Karpas-422 (cell line): ENCODE results near the gene PPT1. TPM values are rescaled to one million over a fixed set of nuclear protein-coding genes. Genes with fewer than 3 reads are reported as not detected.

ENCODE experiments used
- DNase-seq: peaks from one replicate; pipeline ENCODE4 v3.0.0-alpha.2; 2015
- H2AFZ ChIP-seq: fragments of 200-600 bp; sonication (generic); 2 replicates; pipeline ENCODE4 v1.6.1; 2014; ENCODE audit warnings: antibody characterized with exemption, low read length, mixed read lengths
- H3K27ac ChIP-seq: fragments of 200-600 bp; sonication (generic); 2 replicates; pipeline ENCODE4 v1.5.1; 2014; ENCODE audit warnings: mild to moderate bottlenecking, low read length, moderate library complexity
- H3K27me3 ChIP-seq: fragments of 200-600 bp; sonication (generic); 2 replicates; pipeline ENCODE4 v1.6.1; 2014; ENCODE audit warnings: low read length, mixed read lengths
- H3K36me3 ChIP-seq: fragments of 200-600 bp; sonication (generic); 2 replicates; pipeline ENCODE4 v1.6.1; 2014; ENCODE audit warnings: low read length, mixed read lengths; ENCODE audit not compliant: insufficient read depth
- H3K4me1 ChIP-seq: fragments of 200-600 bp; sonication (generic); 2 replicates; pipeline ENCODE4 v1.6.1; 2014; ENCODE audit warnings: mild to moderate bottlenecking, low read length, mixed read lengths
- H3K4me2 ChIP-seq: fragments of 200-600 bp; sonication (generic); 2 replicates; pipeline ENCODE4 v1.6.1; 2014; ENCODE audit warnings: low read length, low read depth, mild to moderate bottlenecking; ENCODE audit not compliant: poor library complexity, severe bottlenecking
- H3K4me3 ChIP-seq: fragments of 200-600 bp; sonication (generic); 2 replicates; pipeline ENCODE4 v1.5.1; 2014; ENCODE audit warnings: mild to moderate bottlenecking, antibody characterized with exemption, low read length, mixed read lengths
- H3K79me2 ChIP-seq: fragments of 200-600 bp; sonication (generic); 2 replicates; pipeline ENCODE4 v1.6.1; 2014; ENCODE audit warnings: mild to moderate bottlenecking, low read length, mixed read lengths
- H3K9ac ChIP-seq: fragments of 200-600 bp; sonication (generic); 2 replicates; pipeline ENCODE4 v1.6.0; 2014; ENCODE audit warnings: low read length
- H3K9me2 ChIP-seq: fragments of 200-600 bp; sonication (generic), shearing (Covaris generic); replicated peaks from 2 replicates; pipeline ENCODE4 v1.6.0; 2014; ENCODE audit warnings: mild to moderate bottlenecking, low read length, moderate library complexity; ENCODE audit not compliant: insufficient read depth
- H3K9me3 ChIP-seq: fragments of 300-700, 200-600 bp; sonication (generic); 2 replicates; pipeline ENCODE4 v1.6.1; 2014; ENCODE audit warnings: low read length, mixed read lengths
- H4K20me1 ChIP-seq: fragments of 200-600 bp; sonication (generic); 2 replicates; pipeline ENCODE4 v1.6.1; 2014; ENCODE audit warnings: mild to moderate bottlenecking, antibody characterized with exemption, low read length, low read depth; ENCODE audit not compliant: insufficient read depth
- total RNA-seq: library from RNA; depleted of rRNA; stranded (reverse); fragments of >200 nt; shearing (Covaris generic); gene quantifications from 2 replicates; pipeline ENCODE4 v1.2.3, GENCODE V29; 2014; ENCODE audit warnings: low replicate concordance

Gene PPT1
- total RNA-seq, 1 experiment from 2014 or later, result 77.4 TPM

- peak overlapping the region; percentile 79 for H3K27ac ChIP-seq
- H3K9me3 ChIP-seq, result no peaks in the 10 kb centered on the region
- H3K4me3 ChIP-seq, result peak overlapping the region; percentile 41
- H3K79me2 ChIP-seq, result peaks cover 84% of the 10 kb centered on the region
- H3K27me3 ChIP-seq, result no peaks in the 10 kb centered on the region
- H3K4me2 ChIP-seq, result peak overlapping the region; percentile 87
- DNase-seq, result peak; percentile 79
- H3K9me2 ChIP-seq, result no peaks in the 10 kb centered on the region
- H3K36me3 ChIP-seq, result peaks cover 20% of the 10 kb centered on the region; the same call in 1 of the 2 replicates
- 0 out of 2 replicates have a peak overlapping the region, but pooled peaks have one; percentile 13 for H3K9ac ChIP-seq
- peaks cover 57% of the 10 kb centered on the region for H3K4me1 ChIP-seq
- H4K20me1 ChIP-seq, result peaks cover 4% of the 10 kb centered on the region; the same call in 1 of the 2 replicates
- H2AFZ ChIP-seq, result no peak overlapping the region
These were observed 52.9 kb downstream of the PPT1 start for GRCh38 chr1:40044110-40044509.

- Histone ChIP-seq H3K36me3 (peaks cover 12% of the 10 kb centered on the region; the same call in 1 of the 2 replicates), H3K4me2 (peak overlapping the region; percentile 87), H3K27me3 (no peaks in the 10 kb centered on the region), H3K9me3 (no peaks in the 10 kb centered on the region), H3K27ac (no peak overlapping the region), H3K9me2 (no peaks in the 10 kb centered on the region), H3K4me1 (peaks cover 54% of the 10 kb centered on the region), H3K4me3 (peak overlapping the region; percentile 96; the same call in 1 of the 2 replicates), H2AFZ (no peak overlapping the region), H3K79me2 (peaks cover 67% of the 10 kb centered on the region), H4K20me1 (peaks cover 4% of the 10 kb centered on the region; the same call in 1 of the 2 replicates), H3K9ac (peak overlapping the region; percentile 92)
- no peak for DNase-seq
These were observed 54.7 kb downstream of the PPT1 start for GRCh38 chr1:40042341-40042740.

GRCh38 chr1:40041466-40041838, 55.6 kb downstream of the PPT1 start:
- peak overlapping the region; percentile 87 for H3K4me2 ChIP-seq
- no peaks in the 10 kb centered on the region for H3K9me3 ChIP-seq
- no peak for DNase-seq
- H3K79me2 ChIP-seq, result peaks cover 58% of the 10 kb centered on the region
- H3K9ac ChIP-seq, result peak overlapping the region; percentile 92
- peak overlapping the region; percentile 96 for H3K4me3 ChIP-seq
- no peaks in the 10 kb centered on the region for H3K9me2 ChIP-seq
- H3K4me1 ChIP-seq, result peaks cover 50% of the 10 kb centered on the region
- 0 out of 2 replicates have a peak, but pooled peaks cover 9% of the 10 kb centered on the region for H3K36me3 ChIP-seq
- H3K27ac ChIP-seq, result peak overlapping the region; percentile 64
- peaks cover 4% of the 10 kb centered on the region; the same call in 1 of the 2 replicates for H4K20me1 ChIP-seq
- no peaks in the 10 kb centered on the region for H3K27me3 ChIP-seq
- H2AFZ ChIP-seq, result no peak overlapping the region

- peak; percentile 100 for DNase-seq
- peak within 1 kb of the TSS; percentile 4; the same call in 1 of the 2 replicates for H2AFZ ChIP-seq
- H3K9me2 ChIP-seq, result no peaks in the 10 kb centered on the region
- peak within 1 kb of the TSS; percentile 93 for H3K27ac ChIP-seq
- peaks cover 2% of the 10 kb centered on the region; the same call in 1 of the 2 replicates for H4K20me1 ChIP-seq
- peak within 1 kb of the TSS; percentile 96 for H3K4me3 ChIP-seq
- H3K9ac ChIP-seq, result peak within 1 kb of the TSS; percentile 92
- H3K79me2 ChIP-seq, result peaks cover 52% of the 10 kb centered on the region
- peak within 1 kb of the TSS; percentile 87 for H3K4me2 ChIP-seq
- H3K9me3 ChIP-seq, result no peaks in the 10 kb centered on the region
- no peaks in the 10 kb centered on the region for H3K27me3 ChIP-seq
- H3K4me1 ChIP-seq, result peaks cover 50% of the 10 kb centered on the region
- 0 out of 2 replicates have a peak, but pooled peaks cover 9% of the 10 kb centered on the region for H3K36me3 ChIP-seq
These were observed 56.3 kb downstream of the PPT1 start, which contains the start of gene CAP1 for GRCh38 chr1:40040511-40041465. Gene CAP1 (plus strand): TSS chr1:40040729. CDS start chr1:40059347, 18,618 bp downstream.

GRCh38 chr1:40039757-40040510, 57.1 kb downstream of the PPT1 start:
- no peaks in the 10 kb centered on the region; the same call in 1 of the 2 replicates for H4K20me1 ChIP-seq
- H3K27me3 ChIP-seq, result no peaks in the 10 kb centered on the region
- H3K4me2 ChIP-seq, result peak overlapping the region; percentile 82
- no peaks in the 10 kb centered on the region for H3K9me3 ChIP-seq
- peak overlapping the region; percentile 71 for H3K4me3 ChIP-seq
- H2AFZ ChIP-seq, result peak overlapping the region; percentile 4; the same call in 1 of the 2 replicates
- DNase-seq, result peak; percentile 95
- peak overlapping the region; percentile 93 for H3K27ac ChIP-seq
- H3K79me2 ChIP-seq, result peaks cover 43% of the 10 kb centered on the region
- no peaks in the 10 kb centered on the region for H3K9me2 ChIP-seq
- H3K4me1 ChIP-seq, result peaks cover 47% of the 10 kb centered on the region
- 0 out of 2 replicates have a peak, but pooled peaks cover 5% of the 10 kb centered on the region for H3K36me3 ChIP-seq
- peak overlapping the region; percentile 82 for H3K9ac ChIP-seq

GRCh38 chr1:40039245-40039756, 57.8 kb downstream of the PPT1 start:
- H2AFZ ChIP-seq, result 0 out of 2 replicates have a peak overlapping the region, but pooled peaks have one; percentile 4
- H3K9ac ChIP-seq, result peak overlapping the region; percentile 82
- no peaks in the 10 kb centered on the region for H3K9me3 ChIP-seq
- peaks cover 37% of the 10 kb centered on the region for H3K79me2 ChIP-seq
- peaks cover 42% of the 10 kb centered on the region for H3K4me1 ChIP-seq
- no peaks in the 10 kb centered on the region for H3K27me3 ChIP-seq
- 0 out of 2 replicates have a peak, but pooled peaks cover 5% of the 10 kb centered on the region for H3K36me3 ChIP-seq
- H3K9me2 ChIP-seq, result no peaks in the 10 kb centered on the region
- DNase-seq, result peak; percentile 88
- peak overlapping the region; percentile 93 for H3K27ac ChIP-seq
- H3K4me3 ChIP-seq, result peak overlapping the region; percentile 71
- H4K20me1 ChIP-seq, result no peaks in the 10 kb centered on the region; the same call in 1 of the 2 replicates
- peak overlapping the region; percentile 82 for H3K4me2 ChIP-seq

GRCh38 chr1:40038697-40039096, 58.4 kb downstream of the PPT1 start:
- H3K9ac ChIP-seq, result peak overlapping the region; percentile 82
- H2AFZ ChIP-seq, result no peak overlapping the region
- DNase-seq, result peak; percentile 49
- H3K9me3 ChIP-seq, result no peaks in the 10 kb centered on the region
- no peaks in the 10 kb centered on the region for H3K27me3 ChIP-seq
- peaks cover 36% of the 10 kb centered on the region for H3K4me1 ChIP-seq
- no peaks in the 10 kb centered on the region for H3K9me2 ChIP-seq
- H3K4me3 ChIP-seq, result peak overlapping the region; percentile 71; the same call in 1 of the 2 replicates
- H3K27ac ChIP-seq, result peak overlapping the region; percentile 93
- H3K36me3 ChIP-seq, result 0 out of 2 replicates have a peak, but pooled peaks cover 5% of the 10 kb centered on the region
- no peaks in the 10 kb centered on the region; the same call in 1 of the 2 replicates for H4K20me1 ChIP-seq
- H3K79me2 ChIP-seq, result peaks cover 31% of the 10 kb centered on the region
- peak overlapping the region; percentile 82 for H3K4me2 ChIP-seq
